ENCODE results near the gene GH1.
"Not testable (repeated sequence)": the region's sequence is repeated elsewhere in the genome, so short reads cannot be mapped to it uniquely, and the experiment has no call there.

Gene GH1

GRCh38 chr17:63925615-63926014, 7.0 kb upstream of the GH1 start:
- no peak for DNase-seq

DNA sequence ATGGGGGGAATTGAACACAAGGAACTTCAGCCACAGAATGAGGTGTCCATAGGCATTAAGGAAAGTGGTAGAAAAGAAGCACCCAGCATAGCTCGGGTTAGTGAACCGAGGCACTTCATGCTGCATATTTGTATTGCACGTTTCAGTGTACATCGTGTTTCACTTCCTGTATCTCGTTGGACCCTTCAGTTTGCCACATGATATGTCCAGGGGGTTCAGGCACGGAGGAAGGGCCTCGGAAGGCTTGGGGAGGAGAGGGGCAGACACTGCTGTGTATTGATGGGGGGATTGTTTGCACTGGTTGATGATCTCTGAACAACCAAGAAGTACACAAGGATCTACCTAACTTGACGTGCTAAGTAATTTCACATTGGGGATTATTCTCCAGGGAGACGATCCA, 3.8 kb upstream of the GH1 start:
- DNase-seq: not testable (repeated sequence)

- not testable (repeated sequence) for DNase-seq
Measured at GRCh38 chr17:63920779-63921178, 2.1 kb upstream of the GH1 start.

DNA sequence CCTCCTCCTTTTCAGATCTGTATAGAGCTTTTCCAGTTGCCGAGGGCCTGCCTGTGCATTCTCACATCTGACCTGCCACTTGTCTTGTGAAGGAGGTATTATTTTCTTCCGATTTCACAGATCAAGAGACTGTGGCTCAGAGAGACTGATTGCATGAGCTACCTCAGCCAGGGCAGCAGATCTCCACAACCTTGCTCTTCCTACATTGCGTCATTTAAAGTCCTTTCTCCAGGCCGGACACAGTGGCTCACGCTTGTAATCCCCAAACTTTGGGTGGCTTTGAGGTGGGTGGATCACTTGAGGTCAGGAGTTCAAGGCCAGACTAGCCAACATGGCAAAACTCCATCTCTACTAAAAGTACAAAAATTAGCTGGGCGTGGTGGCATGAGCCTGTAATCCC, 1.4 kb upstream of the GH1 start:
- DNase-seq: not testable (repeated sequence)

DNA sequence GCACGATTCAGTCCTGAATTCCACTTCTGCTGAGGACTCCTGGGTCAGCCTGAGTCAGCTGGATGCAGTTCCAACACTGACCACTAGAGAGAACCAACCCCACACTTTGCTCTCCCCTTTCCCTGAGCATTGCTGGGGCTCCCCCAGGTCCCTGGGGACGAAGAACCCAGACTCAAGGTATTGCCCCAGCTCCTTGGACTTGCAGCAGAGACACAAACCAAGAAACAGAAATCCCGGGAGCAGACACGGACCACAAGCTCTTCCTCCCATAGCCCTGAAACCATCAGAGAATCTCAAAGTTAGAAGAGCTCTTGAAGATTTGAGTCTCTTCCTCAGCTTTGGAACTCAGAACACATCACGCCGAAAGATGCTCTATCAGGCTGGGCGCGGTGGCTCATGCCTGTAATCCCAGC, 678 bp upstream of the GH1 start:
- DNase-seq: no peak

GRCh38 chr17:63918305-63918704, 334 bp downstream of the GH1 start:
- DNase-seq: no peak

GRCh38 chr17:63917646-63918045, 993 bp downstream of the GH1 start:
- no peak for DNase-seq

DNA sequence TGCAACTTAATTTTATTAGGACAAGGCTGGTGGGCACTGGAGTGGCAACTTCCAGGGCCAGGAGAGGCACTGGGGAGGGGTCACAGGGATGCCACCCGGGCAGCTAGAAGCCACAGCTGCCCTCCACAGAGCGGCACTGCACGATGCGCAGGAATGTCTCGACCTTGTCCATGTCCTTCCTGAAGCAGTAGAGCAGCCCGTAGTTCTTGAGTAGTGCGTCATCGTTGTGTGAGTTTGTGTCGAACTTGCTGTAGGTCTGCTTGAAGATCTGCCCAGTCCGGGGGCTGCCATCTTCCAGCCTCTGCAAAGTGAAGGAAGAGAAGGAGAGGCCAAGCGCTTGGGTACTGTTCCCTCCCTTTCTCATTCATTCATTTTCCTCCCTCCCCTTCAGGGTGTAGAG, 1.4 kb downstream of the GH1 start:
- DNase-seq: not testable (repeated sequence)

DNA sequence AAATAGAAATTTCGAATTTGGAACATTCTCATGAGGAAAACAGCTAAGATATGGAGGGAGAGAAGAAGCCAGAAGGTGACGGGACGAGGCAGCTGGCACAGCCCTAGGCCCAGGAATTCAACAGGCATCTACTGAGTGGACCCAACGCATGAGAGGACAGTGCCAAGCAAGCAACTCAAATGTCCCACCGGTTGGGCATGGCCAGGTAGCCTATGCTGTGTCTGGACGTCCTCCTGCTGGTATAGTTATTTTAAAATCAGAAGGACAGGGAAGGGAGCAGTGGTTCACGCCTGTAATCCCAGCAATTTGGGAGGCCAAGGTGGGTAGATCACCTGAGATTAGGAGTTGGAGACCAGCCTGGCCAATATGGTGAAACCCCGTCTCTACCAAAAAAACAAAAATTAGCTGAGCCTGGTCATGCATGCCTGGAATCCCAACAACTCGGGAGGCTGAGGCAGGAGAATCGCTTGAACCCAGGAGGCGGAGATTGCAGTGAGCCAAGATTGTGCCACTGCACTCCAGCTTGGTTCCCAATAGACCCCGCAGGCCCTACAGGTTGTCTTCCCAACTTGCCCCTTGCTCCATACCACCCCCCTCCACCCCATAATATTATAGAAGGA, 2.0 kb downstream of the GH1 start:
- DNase-seq: no peak

DNA sequence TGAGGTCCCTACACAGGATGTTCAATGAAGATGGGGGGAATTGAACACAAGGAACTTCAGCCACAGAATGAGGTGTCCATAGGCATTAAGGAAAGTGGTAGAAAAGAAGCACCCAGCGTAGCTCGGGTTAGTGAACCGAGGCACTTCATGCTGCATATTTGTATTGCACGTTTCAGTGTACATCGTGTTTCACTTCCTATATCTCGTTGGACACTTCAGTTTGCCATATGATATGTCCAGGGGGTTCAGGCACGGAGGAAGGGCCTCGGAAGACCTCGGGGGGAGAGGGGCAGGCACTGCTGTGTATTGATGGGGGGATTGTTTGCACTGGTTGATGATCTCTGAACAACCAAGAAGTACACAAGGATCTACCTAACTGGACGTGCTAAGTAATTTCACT, 2.9 kb downstream of the GH1 start:
- not testable (repeated sequence) for DNase-seq

- no peak for DNase-seq
Measured at GRCh38 chr17:63914471-63914870, 4.2 kb downstream of the GH1 start.

DNA sequence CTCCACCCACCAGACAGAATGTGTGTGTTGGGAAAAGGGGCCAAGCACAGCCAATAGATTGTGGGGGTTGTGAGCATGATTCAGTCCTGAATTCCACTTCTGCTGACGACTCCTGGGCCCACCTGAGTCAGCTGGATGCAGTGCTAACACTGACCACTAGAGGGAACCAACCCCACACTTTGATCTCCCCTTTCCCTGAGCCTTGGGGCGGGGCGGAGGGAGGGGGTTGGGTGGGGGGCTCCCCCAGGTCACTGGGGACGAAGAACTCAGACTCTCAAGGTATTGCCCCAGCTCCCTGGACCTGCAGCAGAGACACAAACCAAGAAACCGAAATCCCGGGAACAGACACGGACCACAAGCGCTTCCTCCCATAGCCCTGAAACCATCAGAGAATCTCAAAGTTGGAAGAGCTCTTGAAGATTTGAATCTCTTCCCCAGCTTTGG, 7.0 kb downstream of the GH1 start:
- no peak for DNase-seq

GRCh38 chr17:63911041-63911635, 7.5 kb downstream of the GH1 start, which contains the start of gene CSHL1:
CSHL1 (minus strand) TSS chr17:63911258; CDS start chr17:63911196, 62 bp downstream.
- DNase-seq: no peak

GRCh38 chr17:63910096-63910495, 8.5 kb downstream of the GH1 start:
- DNase-seq: no peak

- not testable (repeated sequence) for DNase-seq
Measured at GRCh38 chr17:63909586-63909985, 9.1 kb downstream of the GH1 start.

GRCh38 chr17:63907161-63907778, 11.4 kb downstream of the GH1 start:
- not testable (repeated sequence) for DNase-seq

GRCh38 chr17:63904796-63905195, 13.8 kb downstream of the GH1 start:
- not testable (repeated sequence) for DNase-seq

DNA sequence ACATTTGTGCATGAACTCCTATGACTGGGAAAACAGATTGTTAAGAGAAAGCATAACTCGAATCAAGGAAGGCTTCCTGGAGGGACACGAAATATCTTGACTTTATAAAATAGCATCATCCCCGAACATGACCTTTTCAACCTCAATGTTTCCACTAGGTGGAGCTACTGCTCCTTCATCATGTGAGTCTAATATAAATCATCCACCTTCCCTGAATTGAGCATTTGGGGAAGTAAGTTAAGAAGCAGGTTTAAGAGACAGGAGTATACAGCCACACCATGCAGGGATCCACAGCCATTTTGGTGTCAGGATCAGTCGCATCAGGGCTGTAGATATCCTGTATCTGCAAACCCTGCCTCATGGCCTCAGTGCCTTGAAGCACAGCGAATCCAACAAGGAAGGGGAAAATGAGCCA, 14.8 kb downstream of the GH1 start:
- not testable (repeated sequence) for DNase-seq

- DNase-seq: not testable (repeated sequence)
Measured at GRCh38 chr17:63901971-63902370, 16.7 kb downstream of the GH1 start.

GRCh38 chr17:63898899-63899798, 19.5 kb downstream of the GH1 start:
- DNase-seq: not testable (repeated sequence)

DNA sequence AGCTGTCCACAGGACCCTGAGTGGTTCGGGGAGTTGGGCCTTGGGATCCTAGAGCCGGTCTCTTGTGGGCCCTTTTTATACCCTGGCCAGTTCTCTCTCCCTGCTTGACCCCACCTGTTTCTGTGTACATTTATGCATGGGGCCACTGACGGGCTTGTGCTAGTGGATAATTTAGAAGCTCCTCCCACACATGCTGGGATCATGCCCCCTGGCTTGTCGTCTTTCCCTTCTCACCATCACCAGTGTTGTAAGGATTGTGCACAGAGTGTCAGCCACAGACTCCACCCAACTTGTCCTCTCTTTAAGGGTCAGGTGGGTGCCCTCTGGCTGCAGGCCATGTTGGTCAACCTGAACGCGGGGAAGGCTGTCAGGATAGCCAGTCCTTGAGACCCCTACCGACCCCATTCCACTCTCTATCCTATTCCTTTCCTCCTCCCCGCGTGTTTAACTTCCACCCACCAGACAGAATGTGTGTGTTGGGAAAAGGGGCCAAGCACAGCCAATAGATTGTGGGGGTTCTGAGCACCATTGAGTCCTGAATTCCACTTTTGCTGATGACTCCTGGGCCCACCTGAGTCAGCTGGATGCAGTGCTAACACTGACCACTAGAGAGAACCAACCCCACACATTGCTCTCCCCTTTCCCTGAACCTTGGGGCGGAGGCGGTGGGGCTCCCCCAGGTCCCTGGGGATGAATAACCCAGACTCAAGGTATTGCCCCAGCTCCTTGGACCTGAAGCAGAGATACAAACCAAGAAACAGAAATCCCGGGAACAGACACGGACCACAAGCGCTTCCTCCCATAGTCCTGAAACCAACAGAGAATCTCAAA, 21.9 kb downstream of the GH1 start, which contains the start of gene CSH1:
Gene CSH1, minus strand, starts transcription at position 51 of the 831 bp plus-strand sequence. CDS start 63 bp downstream, outside the sequence.
- DNase-seq: not testable (repeated sequence)

GRCh38 chr17:63894821-63895220, 23.8 kb downstream of the GH1 start:
- DNase-seq: not testable (repeated sequence)
